Transverse colon (tissue), 3 donors: ENCODE measurements around the gene FCHSD2.

Experiments used
- CTCF ChIP-seq, 5 experiments: fragments of 200-600 bp in 3 of 5; fragments of 450-650 bp in 2 of 5; sonication (generic) in 3 of 5; IDR thresholded peaks; 1 replicate in 2 of 5; 2 replicates in 3 of 5; pipeline ENCODE4 v1.5.1; 2016 to 2017; ENCODE audit warnings: antibody characterized with exemption in 5 of 5, inconsistent platforms in 3 of 5, mild to moderate bottlenecking in 2 of 5, moderate library complexity in 1 of 5
- EP300 ChIP-seq: sonication (generic); formaldehyde crosslinking; IDR thresholded peaks from one replicate; pipeline ENCODE4 v1.6.1; 2017; ENCODE audit warnings: antibody characterized with exemption, low read depth

DNA sequence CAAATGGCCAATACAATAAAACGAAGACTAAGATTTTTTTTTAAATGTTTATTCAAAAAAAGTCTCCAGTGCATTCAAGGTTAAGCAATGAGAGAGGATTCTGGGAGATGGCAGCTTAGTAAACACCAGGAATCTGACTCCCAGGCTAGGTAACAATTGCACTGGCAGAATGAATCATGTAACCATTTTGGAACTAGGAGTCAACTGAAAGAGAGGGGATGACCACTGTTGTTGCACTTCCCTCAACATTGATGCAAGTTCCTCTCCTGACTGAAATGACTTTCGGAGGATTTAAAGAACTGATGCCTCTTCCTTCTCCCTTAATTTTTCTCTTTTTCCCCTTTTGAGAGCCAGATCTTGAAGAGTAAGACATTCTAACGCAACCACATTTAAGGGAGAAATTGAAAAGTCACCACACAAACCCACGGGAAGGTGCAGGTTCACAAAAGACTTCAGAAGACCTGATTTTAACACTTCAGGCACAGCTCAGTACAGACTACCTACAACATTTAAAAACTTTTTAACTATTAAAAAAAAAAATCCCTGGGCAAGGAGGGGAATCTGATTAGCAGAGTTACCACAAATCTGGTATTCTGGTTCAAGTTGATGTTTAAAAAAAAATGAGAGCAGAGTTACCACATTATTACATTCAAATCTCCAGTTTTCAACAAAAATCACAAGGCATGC, 56.8 kb downstream of the FCHSD2 start:
- no peak for TF ChIP-seq CTCF (IDR thresholded peaks at IDR 0.05)
- no peak for TF ChIP-seq EP300
